GM18505 (cell line): ENCODE results near the gene FRMD3.
A peak's percentile ranks its signal among the peaks of the same experiment; 100 is the strongest.

Experiments used
- ATAC-seq: cut with Tn5 transposase; IDR thresholded peaks from one replicate; pipeline ENCODE4 v1.9.1; 2021; ENCODE audit not compliant: unreplicated experiment
- POLR2A ChIP-seq: IDR thresholded peaks from 4 replicates; pipeline ENCODE4 v1.6.1; 2011; ENCODE audit warnings: borderline replicate concordance; ENCODE audit not compliant: insufficient read depth, insufficient read length; ENCODE audit errors: extremely low read depth

Gene FRMD3

GRCh38 chr9:83474631-83475030 is 63.6 kb downstream of the FRMD3 start:
- ATAC-seq = no peak
- TF ChIP-seq POLR2A = no peak

GRCh38 chr9:83473488-83473971 is 64.7 kb downstream of the FRMD3 start:
- TF ChIP-seq POLR2A = no peak
- peak; percentile 94 for ATAC-seq

GRCh38 chr9:83472764-83473163 is 65.4 kb downstream of the FRMD3 start:
- no peak for TF ChIP-seq POLR2A
- ATAC-seq = no peak

GRCh38 chr9:83472221-83472665 is 66.0 kb downstream of the FRMD3 start:
- no peak for TF ChIP-seq POLR2A
- ATAC-seq = no peak

GRCh38 chr9:83471241-83471640 is 67.0 kb downstream of the FRMD3 start:
- no peak for TF ChIP-seq POLR2A
- ATAC-seq = no peak

GRCh38 chr9:83469722-83470121 is 68.5 kb downstream of the FRMD3 start:
- no peak for TF ChIP-seq POLR2A
- no peak for ATAC-seq

GRCh38 chr9:83468821-83469220 is 69.4 kb downstream of the FRMD3 start:
- TF ChIP-seq POLR2A = no peak
- no peak for ATAC-seq

GRCh38 chr9:83466877-83467276 is 71.3 kb downstream of the FRMD3 start:
- no peak for ATAC-seq
- TF ChIP-seq POLR2A = no peak

GRCh38 chr9:83466351-83466750 is 71.8 kb downstream of the FRMD3 start:
- no peak for TF ChIP-seq POLR2A
- ATAC-seq = no peak

GRCh38 chr9:83459830-83460229 is 78.4 kb downstream of the FRMD3 start:
- no peak for TF ChIP-seq POLR2A
- ATAC-seq = no peak

GRCh38 chr9:83458530-83458929 is 79.7 kb downstream of the FRMD3 start:
- no peak for ATAC-seq
- no peak for TF ChIP-seq POLR2A

- ATAC-seq = no peak
- TF ChIP-seq POLR2A = no peak
These were observed 81.2 kb downstream of the FRMD3 start for GRCh38 chr9:83457005-83457404.

- no peak for TF ChIP-seq POLR2A
- no peak for ATAC-seq
These were observed 82.0 kb downstream of the FRMD3 start for GRCh38 chr9:83456226-83456625.

GRCh38 chr9:83454076-83454475 is 84.1 kb downstream of the FRMD3 start:
- ATAC-seq = no peak
- TF ChIP-seq POLR2A = no peak

- no peak for TF ChIP-seq POLR2A
These were observed 86.9 kb downstream of the FRMD3 start for GRCh38 chr9:83451308-83451707.

GRCh38 chr9:83449983-83450382 is 88.2 kb downstream of the FRMD3 start:
- TF ChIP-seq POLR2A = no peak
- ATAC-seq = no peak

More at GRCh38 chr9:83451308-83451707, 86.9 kb downstream of the FRMD3 start:
- no peak for ATAC-seq

GRCh38 chr9:83449166-83449565 is 89.0 kb downstream of the FRMD3 start:
- no peak for ATAC-seq
- TF ChIP-seq POLR2A = no peak
